ENCODE data around the gene LOXL3. TPM values are rescaled to one million over a fixed set of nuclear protein-coding genes. Genes with fewer than 3 reads are reported as not detected.

Gene LOXL3
- polyA plus RNA-seq, 1 donor from 2014 or later, result 20.1 TPM

DNA sequence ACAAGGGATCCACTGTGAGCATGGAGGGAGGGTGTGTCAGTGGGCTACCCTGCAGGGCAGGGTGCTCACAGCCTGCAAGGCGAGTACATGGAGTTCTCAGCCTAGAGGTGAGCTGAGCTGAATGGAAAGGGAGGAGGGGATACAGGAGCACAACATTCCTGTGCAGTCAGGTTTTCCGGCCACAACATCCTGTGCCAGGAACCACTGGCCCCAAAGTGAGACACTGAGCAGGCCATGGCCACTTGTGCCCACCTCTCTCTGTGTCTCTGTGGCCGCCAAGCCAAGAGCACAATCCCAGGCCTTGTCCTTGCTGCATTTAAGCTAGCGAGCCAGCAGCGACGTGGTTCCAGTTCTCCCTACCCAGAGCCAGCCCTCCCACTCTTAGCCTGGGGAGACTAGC is 6.8 kb upstream of the LOXL3 start:
- Histone ChIP-seq H3K79me2 (replicated peaks; ENCODE audit: insufficient read depth, low read length) (no peaks in the 10 kb centered on the region), H3K9me2 (ENCODE audit: insufficient read depth, low read length) (no peaks in the 10 kb centered on the region), H3K27me3 (ENCODE audit: insufficient read depth, low read depth, low read length) (peaks cover 4% of the 10 kb centered on the region), H3K36me3 (ENCODE audit: insufficient read depth, low read length) (no peaks in the 10 kb centered on the region), H4K20me1 (ENCODE audit: insufficient read depth) (no peaks in the 10 kb centered on the region), H2AFZ (ENCODE audit: low read depth, low read length) (no peak overlapping the region), H3K9ac (ENCODE audit: low read length) (no peak overlapping the region), H3K4me2 (ENCODE audit: low read length) (no peak overlapping the region), H3K4me3 (ENCODE audit: low read length) (no peak overlapping the region), H3K9me3 (ENCODE audit: low read length) (no peaks in the 10 kb centered on the region), H3F3A (ENCODE audit: insufficient read depth, low read length, poor library complexity, severe bottlenecking) (no peaks in the 10 kb centered on the region), H3K27ac (ENCODE audit: low read length) (no peak overlapping the region)
- TF ChIP-seq, protein P1, sequence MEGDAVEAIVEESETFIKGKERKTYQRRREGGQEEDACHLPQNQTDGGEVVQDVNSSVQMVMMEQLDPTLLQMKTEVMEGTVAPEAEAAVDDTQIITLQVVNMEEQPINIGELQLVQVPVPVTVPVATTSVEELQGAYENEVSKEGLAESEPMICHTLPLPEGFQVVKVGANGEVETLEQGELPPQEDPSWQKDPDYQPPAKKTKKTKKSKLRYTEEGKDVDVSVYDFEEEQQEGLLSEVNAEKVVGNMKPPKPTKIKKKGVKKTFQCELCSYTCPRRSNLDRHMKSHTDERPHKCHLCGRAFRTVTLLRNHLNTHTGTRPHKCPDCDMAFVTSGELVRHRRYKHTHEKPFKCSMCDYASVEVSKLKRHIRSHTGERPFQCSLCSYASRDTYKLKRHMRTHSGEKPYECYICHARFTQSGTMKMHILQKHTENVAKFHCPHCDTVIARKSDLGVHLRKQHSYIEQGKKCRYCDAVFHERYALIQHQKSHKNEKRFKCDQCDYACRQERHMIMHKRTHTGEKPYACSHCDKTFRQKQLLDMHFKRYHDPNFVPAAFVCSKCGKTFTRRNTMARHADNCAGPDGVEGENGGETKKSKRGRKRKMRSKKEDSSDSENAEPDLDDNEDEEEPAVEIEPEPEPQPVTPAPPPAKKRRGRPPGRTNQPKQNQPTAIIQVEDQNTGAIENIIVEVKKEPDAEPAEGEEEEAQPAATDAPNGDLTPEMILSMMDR (IDR thresholded peaks at IDR 0.05; ENCODE audit: poor library complexity, severe bottlenecking), result no peak
- TF ChIP-seq EZH2 (IDR thresholded peaks at IDR 0.05; ENCODE audit: borderline replicate concordance, insufficient read depth, low read length, poor library complexity, severe bottlenecking), result no peak
- TF ChIP-seq, protein P2, sequence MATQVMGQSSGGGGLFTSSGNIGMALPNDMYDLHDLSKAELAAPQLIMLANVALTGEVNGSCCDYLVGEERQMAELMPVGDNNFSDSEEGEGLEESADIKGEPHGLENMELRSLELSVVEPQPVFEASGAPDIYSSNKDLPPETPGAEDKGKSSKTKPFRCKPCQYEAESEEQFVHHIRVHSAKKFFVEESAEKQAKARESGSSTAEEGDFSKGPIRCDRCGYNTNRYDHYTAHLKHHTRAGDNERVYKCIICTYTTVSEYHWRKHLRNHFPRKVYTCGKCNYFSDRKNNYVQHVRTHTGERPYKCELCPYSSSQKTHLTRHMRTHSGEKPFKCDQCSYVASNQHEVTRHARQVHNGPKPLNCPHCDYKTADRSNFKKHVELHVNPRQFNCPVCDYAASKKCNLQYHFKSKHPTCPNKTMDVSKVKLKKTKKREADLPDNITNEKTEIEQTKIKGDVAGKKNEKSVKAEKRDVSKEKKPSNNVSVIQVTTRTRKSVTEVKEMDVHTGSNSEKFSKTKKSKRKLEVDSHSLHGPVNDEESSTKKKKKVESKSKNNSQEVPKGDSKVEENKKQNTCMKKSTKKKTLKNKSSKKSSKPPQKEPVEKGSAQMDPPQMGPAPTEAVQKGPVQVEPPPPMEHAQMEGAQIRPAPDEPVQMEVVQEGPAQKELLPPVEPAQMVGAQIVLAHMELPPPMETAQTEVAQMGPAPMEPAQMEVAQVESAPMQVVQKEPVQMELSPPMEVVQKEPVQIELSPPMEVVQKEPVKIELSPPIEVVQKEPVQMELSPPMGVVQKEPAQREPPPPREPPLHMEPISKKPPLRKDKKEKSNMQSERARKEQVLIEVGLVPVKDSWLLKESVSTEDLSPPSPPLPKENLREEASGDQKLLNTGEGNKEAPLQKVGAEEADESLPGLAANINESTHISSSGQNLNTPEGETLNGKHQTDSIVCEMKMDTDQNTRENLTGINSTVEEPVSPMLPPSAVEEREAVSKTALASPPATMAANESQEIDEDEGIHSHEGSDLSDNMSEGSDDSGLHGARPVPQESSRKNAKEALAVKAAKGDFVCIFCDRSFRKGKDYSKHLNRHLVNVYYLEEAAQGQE (IDR thresholded peaks at IDR 0.05; ENCODE audit: borderline replicate concordance), result no peak
- TF ChIP-seq RAD21 (conservative IDR thresholded peaks at IDR 0.05), result no peak
- TF ChIP-seq POLR2AphosphoS5 (IDR thresholded peaks at IDR 0.05), result no peak
- TF ChIP-seq TAF1 (IDR thresholded peaks at IDR 0.05; ENCODE audit: low read depth), result no peak
- no peak for TF ChIP-seq MXI1 (conservative IDR thresholded peaks at IDR 0.05; ENCODE audit: poor library complexity, severe bottlenecking)
- TF ChIP-seq SMC3 (conservative IDR thresholded peaks at IDR 0.05; ENCODE audit: poor library complexity), result no peak
- no peak for TF ChIP-seq EP300 (conservative IDR thresholded peaks at IDR 0.05; ENCODE audit: poor library complexity, severe bottlenecking)

DNA sequence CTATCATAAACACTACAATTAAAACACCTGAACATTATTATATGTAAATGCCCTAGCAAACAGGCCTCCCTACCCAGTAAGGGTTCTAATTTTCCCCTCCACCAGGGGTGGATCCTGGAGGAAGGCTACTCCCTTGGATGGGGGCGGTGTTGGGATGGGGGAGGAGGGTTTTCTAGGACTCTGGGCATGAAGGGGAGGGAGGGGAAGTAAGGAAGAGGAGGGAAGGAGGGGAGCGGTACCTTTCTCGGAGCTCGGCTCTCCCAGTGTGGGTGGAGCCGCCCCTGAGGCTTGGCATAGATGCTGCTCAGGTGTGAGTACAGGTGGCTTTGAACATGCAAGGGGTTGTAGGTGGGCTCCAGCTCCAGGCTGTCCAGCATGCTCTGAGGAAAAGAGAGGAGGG is 6.2 kb upstream of the LOXL3 start:
- no peak overlapping the region for H3K9ac ChIP-seq (ENCODE audit: low read length)
- H2AFZ ChIP-seq (ENCODE audit: low read depth, low read length), result no peak overlapping the region
- no peaks in the 10 kb centered on the region for H3K79me2 ChIP-seq (replicated peaks; ENCODE audit: insufficient read depth, low read length)
- H3K9me2 ChIP-seq (ENCODE audit: insufficient read depth, low read length), result no peaks in the 10 kb centered on the region
- no peak for TF ChIP-seq EP300 (conservative IDR thresholded peaks at IDR 0.05; ENCODE audit: poor library complexity, severe bottlenecking)
- TF ChIP-seq TAF1 (IDR thresholded peaks at IDR 0.05; ENCODE audit: low read depth), result no peak
- TF ChIP-seq, protein P2 (IDR thresholded peaks at IDR 0.05; ENCODE audit: borderline replicate concordance), result no peak
- TF ChIP-seq EZH2 (IDR thresholded peaks at IDR 0.05; ENCODE audit: borderline replicate concordance, insufficient read depth, low read length, poor library complexity, severe bottlenecking), result no peak
- TF ChIP-seq, protein P1 (IDR thresholded peaks at IDR 0.05; ENCODE audit: poor library complexity, severe bottlenecking), result no peak
- no peak for TF ChIP-seq SMC3 (conservative IDR thresholded peaks at IDR 0.05; ENCODE audit: poor library complexity)
- TF ChIP-seq POLR2AphosphoS5 (IDR thresholded peaks at IDR 0.05), result no peak
- TF ChIP-seq MXI1 (conservative IDR thresholded peaks at IDR 0.05; ENCODE audit: poor library complexity, severe bottlenecking), result no peak
- TF ChIP-seq RAD21 (conservative IDR thresholded peaks at IDR 0.05), result no peak
- H3K27me3 ChIP-seq (ENCODE audit: insufficient read depth, low read depth, low read length), result peaks cover 11% of the 10 kb centered on the region
- no peaks in the 10 kb centered on the region for H3K36me3 ChIP-seq (ENCODE audit: insufficient read depth, low read length)
- no peak overlapping the region for H3K4me3 ChIP-seq (ENCODE audit: low read length)
- no peak overlapping the region for H3K27ac ChIP-seq (ENCODE audit: low read length)
- no peaks in the 10 kb centered on the region for H3K9me3 ChIP-seq (ENCODE audit: low read length)
- no peaks in the 10 kb centered on the region for H3F3A ChIP-seq (ENCODE audit: insufficient read depth, low read length, poor library complexity, severe bottlenecking)
- H4K20me1 ChIP-seq (ENCODE audit: insufficient read depth), result no peaks in the 10 kb centered on the region
- no peak overlapping the region for H3K4me2 ChIP-seq (ENCODE audit: low read length)
